OCI-LY7 (cell line): ENCODE results near the gene MAST2. TPM values are rescaled to one million over a fixed set of nuclear protein-coding genes. Genes with fewer than 3 reads are reported as not detected.

Source experiments
- BruUV-seq: library from RNA; stranded (reverse); fragments of 400-500 nt; replicated peaks from 2 replicates; lab custom pipeline; 2021; lab: Mats Ljungman, UMichigan
- CTCF ChIA-PET: fragments of 300-600 bp; sonication (Branson Sonifier 250); formaldehyde crosslinking; loops from one replicate; lab custom pipeline; 2022; ENCODE audit warnings: antibody characterized with exemption; ENCODE audit not compliant: unreplicated experiment; lab: Charles Lee
- POLR2A ChIA-PET: fragments of 300-600 bp; sonication (Branson Sonifier 250); formaldehyde crosslinking; loops from one replicate; lab custom pipeline; 2022; ENCODE audit warnings: antibody characterized with exemption; lab: Charles Lee
- DNase-seq: peaks from one replicate; pipeline ENCODE4 v3.0.0-alpha.2; 2015; ENCODE audit warnings: low spot score
- H2AFZ ChIP-seq: fragments of 200-600 bp; sonication (generic), shearing (Covaris generic); 2 replicates; pipeline ENCODE4 v1.6.1; 2014; ENCODE audit warnings: mild to moderate bottlenecking, antibody characterized with exemption, low read length, moderate library complexity
- H3K27ac ChIP-seq: fragments of 200-600 bp; sonication (generic); 2 replicates; pipeline ENCODE4 v1.5.1; 2014; ENCODE audit warnings: mixed run types, low read depth, mild to moderate bottlenecking, moderate library complexity, low read length, inconsistent platforms; ENCODE audit not compliant: poor library complexity, severe bottlenecking
- H3K36me3 ChIP-seq: fragments of 200-600 bp; sonication (generic); 2 replicates; pipeline ENCODE4 v1.6.1; 2014; ENCODE audit warnings: mild to moderate bottlenecking, antibody characterized with exemption, low read length, moderate library complexity, mixed read lengths; ENCODE audit not compliant: insufficient read depth
- H3K4me1 ChIP-seq: fragments of 200-600 bp; sonication (generic); 2 replicates; pipeline ENCODE4 v1.5.1; 2014; ENCODE audit warnings: mild to moderate bottlenecking, low read length; ENCODE audit not compliant: insufficient read depth, poor library complexity, severe bottlenecking
- H3K4me2 ChIP-seq: fragments of 200-600 bp; sonication (generic); 2 replicates; pipeline ENCODE4 v1.6.1; 2014; ENCODE audit warnings: mild to moderate bottlenecking, low read length
- H3K4me3 ChIP-seq: fragments of 200-600 bp; sonication (generic); 2 replicates; pipeline ENCODE4 v1.5.1; 2014; ENCODE audit warnings: mild to moderate bottlenecking, low read depth, low read length; ENCODE audit not compliant: poor library complexity, severe bottlenecking
- H3K79me2 ChIP-seq: fragments of 200-600 bp; sonication (generic); 2 replicates; pipeline ENCODE4 v1.6.1; 2016; ENCODE audit warnings: low read depth, mild to moderate bottlenecking, low read length, moderate library complexity, mixed read lengths; ENCODE audit not compliant: insufficient read depth
- H3K9me2 ChIP-seq: fragments of 200-600 bp; sonication (generic); 2 replicates; pipeline ENCODE4 v1.6.1; 2016; ENCODE audit warnings: mild to moderate bottlenecking, low read length, mixed read lengths; ENCODE audit not compliant: insufficient read depth
- H3K9me3 ChIP-seq: fragments of 200-600 bp; sonication (generic); 2 replicates; pipeline ENCODE4 v1.6.1; 2014; ENCODE audit warnings: mild to moderate bottlenecking, mixed run types, low read length, mixed read lengths
- H4K20me1 ChIP-seq: fragments of 200-600 bp; sonication (generic); 2 replicates; pipeline ENCODE4 v1.6.1; 2014; ENCODE audit warnings: mild to moderate bottlenecking, antibody characterized with exemption, low read length, moderate library complexity, mixed read lengths; ENCODE audit not compliant: insufficient read depth
- intact Hi-C: fragments of 100-400 bp; cut with micrococcal nuclease; formaldehyde crosslinking; loops from one replicate; pipeline ENCODE4 v1.10.0; 2022; ENCODE audit not compliant: unreplicated experiment
- total RNA-seq, 2 experiments: library from RNA; depleted of rRNA in 1 of 2; stranded (reverse); fragments of >200 nt in 1 of 2; shearing (Covaris generic) in 1 of 2; gene quantifications; 2 replicates each; pipeline ENCODE4 v1.2.3, GENCODE V29; 2014 to 2022
- TF ChIP-seq, protein P1 (sequence below): fragments of 200-600 bp; sonication (generic); conservative IDR thresholded peaks from 2 replicates; pipeline ENCODE4 v1.5.1; 2014; ENCODE audit warnings: mild to moderate bottlenecking, antibody characterized with exemption, low read length, moderate library complexity, mixed read lengths

Gene MAST2
- total RNA-seq, 2 experiments from 2014 or later = 32.1 to 67.2 TPM

DNA sequence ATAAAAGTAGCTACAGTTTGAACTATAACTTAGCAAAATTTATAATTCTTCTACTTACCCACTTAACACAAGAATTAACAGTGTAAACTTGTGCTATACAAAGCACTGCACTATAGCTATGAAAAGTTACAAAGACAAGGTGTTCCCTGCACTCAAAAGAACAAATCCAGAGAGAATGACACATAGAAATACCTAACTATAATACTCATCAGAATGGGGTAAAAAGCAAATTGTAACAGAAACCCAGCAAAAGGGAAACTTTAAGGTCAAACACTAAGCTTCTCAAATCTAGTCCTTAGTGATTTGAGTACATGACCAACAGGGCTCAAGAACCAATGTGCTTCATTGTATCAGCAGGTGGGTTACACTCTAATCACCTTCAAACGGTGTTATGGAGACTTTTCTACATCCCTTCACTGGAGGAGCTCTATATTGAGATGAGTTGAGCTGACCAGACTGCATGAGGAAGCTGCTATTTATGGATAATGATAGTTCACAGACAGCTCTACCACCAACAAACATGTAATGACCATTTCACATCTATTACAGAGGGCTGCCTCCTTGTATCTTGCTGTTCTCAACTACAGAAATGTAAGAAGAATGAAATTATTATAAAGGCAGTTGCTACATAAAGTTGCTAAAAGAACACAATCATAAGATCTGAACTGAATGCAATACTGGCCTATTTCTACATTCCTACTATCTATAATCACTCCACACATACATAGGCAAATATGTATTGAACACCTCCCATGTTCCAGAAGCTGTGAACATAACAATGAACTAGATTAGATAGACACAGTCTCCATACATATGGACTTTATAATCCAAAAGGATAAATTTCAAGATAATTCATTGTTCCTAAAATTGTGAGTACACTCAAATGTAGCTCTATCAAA lies 281.4 kb downstream of the MAST2 start:
- TF ChIP-seq, protein P1, sequence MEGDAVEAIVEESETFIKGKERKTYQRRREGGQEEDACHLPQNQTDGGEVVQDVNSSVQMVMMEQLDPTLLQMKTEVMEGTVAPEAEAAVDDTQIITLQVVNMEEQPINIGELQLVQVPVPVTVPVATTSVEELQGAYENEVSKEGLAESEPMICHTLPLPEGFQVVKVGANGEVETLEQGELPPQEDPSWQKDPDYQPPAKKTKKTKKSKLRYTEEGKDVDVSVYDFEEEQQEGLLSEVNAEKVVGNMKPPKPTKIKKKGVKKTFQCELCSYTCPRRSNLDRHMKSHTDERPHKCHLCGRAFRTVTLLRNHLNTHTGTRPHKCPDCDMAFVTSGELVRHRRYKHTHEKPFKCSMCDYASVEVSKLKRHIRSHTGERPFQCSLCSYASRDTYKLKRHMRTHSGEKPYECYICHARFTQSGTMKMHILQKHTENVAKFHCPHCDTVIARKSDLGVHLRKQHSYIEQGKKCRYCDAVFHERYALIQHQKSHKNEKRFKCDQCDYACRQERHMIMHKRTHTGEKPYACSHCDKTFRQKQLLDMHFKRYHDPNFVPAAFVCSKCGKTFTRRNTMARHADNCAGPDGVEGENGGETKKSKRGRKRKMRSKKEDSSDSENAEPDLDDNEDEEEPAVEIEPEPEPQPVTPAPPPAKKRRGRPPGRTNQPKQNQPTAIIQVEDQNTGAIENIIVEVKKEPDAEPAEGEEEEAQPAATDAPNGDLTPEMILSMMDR = no peak
- H3K27ac ChIP-seq = no peak overlapping the region
- 0 out of 2 replicates have a peak, but pooled peaks cover 6% of the 10 kb centered on the region for H4K20me1 ChIP-seq
- DNase-seq = no peak
- no peaks in the 10 kb centered on the region for H3K9me2 ChIP-seq
- H3K4me3 ChIP-seq = no peak overlapping the region
- no peak overlapping the region for H3K4me2 ChIP-seq
- H3K79me2 ChIP-seq = peaks cover 12% of the 10 kb centered on the region
- no peak overlapping the region for H2AFZ ChIP-seq
- CTCF ChIA-PET = interaction anchor here (0.6 kb wide), 1 partner anchor 10 kb away, joined by 4 read pairs; no protein-coding TSS in a partner anchor
- no TSS peak for BruUV-seq
- peaks cover 8% of the 10 kb centered on the region for H3K4me1 ChIP-seq
- peaks cover 4% of the 10 kb centered on the region; the same call in 1 of the 2 replicates for H3K9me3 ChIP-seq
- H3K36me3 ChIP-seq = peaks cover 5% of the 10 kb centered on the region; the same call in 1 of the 2 replicates
- POLR2A ChIA-PET = interaction anchor here (0.6 to 1.8 kb wide), 5 partner anchors 17 to 498 kb away, joined by 3 to 6 read pairs (median 5); no protein-coding TSS in a partner anchor
- intact Hi-C loops = no loop called here

Other genes starting within 250 kb of the MAST2 start
- 210 and 267 TPM in 2 replicates for gene NASP, start 219.6 kb upstream of the MAST2 start, total RNA-seq (2014; rRNA removed; shearing (Covaris generic))
- gene NASP, start 219.6 kb upstream of the MAST2 start, total RNA-seq (2022) = 373 and 394 TPM in 2 replicates
- 2.8 and 3.2 TPM in 2 replicates for gene CCDC17, start 179.6 kb upstream of the MAST2 start, total RNA-seq (2014; rRNA removed; shearing (Covaris generic))
- 5.0 and 5.6 TPM in 2 replicates for gene CCDC17, start 179.6 kb upstream of the MAST2 start, total RNA-seq (2022)
- 89.7 and 101 TPM in 2 replicates for gene GPBP1L1, start 117.1 kb upstream of the MAST2 start, total RNA-seq (2014; rRNA removed; shearing (Covaris generic))
- 117 and 130 TPM in 2 replicates for gene GPBP1L1, start 117.1 kb upstream of the MAST2 start, total RNA-seq (2022)
- gene TMEM69, start 115.4 kb upstream of the MAST2 start, total RNA-seq (2014; rRNA removed; shearing (Covaris generic)) = 24.7 and 35.8 TPM in 2 replicates
- gene TMEM69, start 115.4 kb upstream of the MAST2 start, total RNA-seq (2022) = 42.2 and 49.1 TPM in 2 replicates
- 4.6 and 6.3 TPM in 2 replicates for gene IPP, start 53.0 kb upstream of the MAST2 start, total RNA-seq (2014; rRNA removed; shearing (Covaris generic))
- 13.2 and 17.9 TPM in 2 replicates for gene IPP, start 53.0 kb upstream of the MAST2 start, total RNA-seq (2022)